HS-27A (cell line): ENCODE measurements around the gene PALS1.

Experiments
- DNase-seq: peaks from one replicate; pipeline ENCODE4 v3.0.0-alpha.2; 2012; ENCODE audit warnings: low read depth, missing footprints

PALS1 gene

GRCh38 chr14:67241411-67242167 lies at the start of gene PALS1:
Gene PALS1, plus strand, starts transcription at chr14:67241435. Its CDS starts 37,736 bp downstream, at chr14:67279171.
- DNase-seq, result no peak

- no peak for DNase-seq
Observed at GRCh38 chr14:67191768-67192290, 49.4 kb upstream of the PALS1 start.

- DNase-seq, result no peak
Observed at GRCh38 chr14:67192366-67192765, 48.9 kb upstream of the PALS1 start.

- DNase-seq, result no peak
Observed at GRCh38 chr14:67195279-67195678, 46.0 kb upstream of the PALS1 start.

- no peak for DNase-seq
Observed at GRCh38 chr14:67199016-67199415, 42.2 kb upstream of the PALS1 start.

GRCh38 chr14:67207810-67208209 lies 33.4 kb upstream of the PALS1 start:
- DNase-seq, result no peak

- no peak for DNase-seq
Observed at GRCh38 chr14:67218126-67218525, 23.1 kb upstream of the PALS1 start.

GRCh38 chr14:67221248-67221981 lies 19.8 kb upstream of the PALS1 start:
- DNase-seq, result peak; percentile 86

- no peak for DNase-seq
Observed at GRCh38 chr14:67221982-67222328, 19.3 kb upstream of the PALS1 start.

- DNase-seq, result no peak
Observed at GRCh38 chr14:67225523-67225922, 15.7 kb upstream of the PALS1 start.

- no peak for DNase-seq
Observed at GRCh38 chr14:67228325-67228984, 12.8 kb upstream of the PALS1 start.

- no peak for DNase-seq
Observed at GRCh38 chr14:67232066-67232465, 9.2 kb upstream of the PALS1 start.

GRCh38 chr14:67232621-67233020 lies 8.6 kb upstream of the PALS1 start:
- no peak for DNase-seq

- DNase-seq, result no peak
Observed at GRCh38 chr14:67237591-67237990, 3.6 kb upstream of the PALS1 start.

- no peak for DNase-seq
Observed at GRCh38 chr14:67239582-67239981, 1.7 kb upstream of the PALS1 start.

- DNase-seq, result no peak
Observed at GRCh38 chr14:67240168-67240932, 885 bp upstream of the PALS1 start.

GRCh38 chr14:67240978-67241410 lies 241 bp upstream of the PALS1 start:
- peak; percentile 92 for DNase-seq

GRCh38 chr14:67242168-67242420 lies 859 bp downstream of the PALS1 start:
- DNase-seq, result no peak

- no peak for DNase-seq
Observed at GRCh38 chr14:67245104-67245503, 3.9 kb downstream of the PALS1 start.

- no peak for DNase-seq
Observed at GRCh38 chr14:67251573-67252226, 10.5 kb downstream of the PALS1 start.

GRCh38 chr14:67253076-67253635 lies 11.9 kb downstream of the PALS1 start:
- no peak for DNase-seq
